Measurements from ENCODE around the gene ZEB1. TPM values are rescaled to one million over a fixed set of nuclear protein-coding genes. Genes with fewer than 3 reads are reported as not detected.
"Not testable (repeated sequence)": the region's sequence is repeated elsewhere in the genome, so short reads cannot be mapped to it uniquely, and the experiment has no call there.

The ZEB1 gene
- total RNA-seq, 1 experiment from 2014 or later, result 21.7 TPM

DNA sequence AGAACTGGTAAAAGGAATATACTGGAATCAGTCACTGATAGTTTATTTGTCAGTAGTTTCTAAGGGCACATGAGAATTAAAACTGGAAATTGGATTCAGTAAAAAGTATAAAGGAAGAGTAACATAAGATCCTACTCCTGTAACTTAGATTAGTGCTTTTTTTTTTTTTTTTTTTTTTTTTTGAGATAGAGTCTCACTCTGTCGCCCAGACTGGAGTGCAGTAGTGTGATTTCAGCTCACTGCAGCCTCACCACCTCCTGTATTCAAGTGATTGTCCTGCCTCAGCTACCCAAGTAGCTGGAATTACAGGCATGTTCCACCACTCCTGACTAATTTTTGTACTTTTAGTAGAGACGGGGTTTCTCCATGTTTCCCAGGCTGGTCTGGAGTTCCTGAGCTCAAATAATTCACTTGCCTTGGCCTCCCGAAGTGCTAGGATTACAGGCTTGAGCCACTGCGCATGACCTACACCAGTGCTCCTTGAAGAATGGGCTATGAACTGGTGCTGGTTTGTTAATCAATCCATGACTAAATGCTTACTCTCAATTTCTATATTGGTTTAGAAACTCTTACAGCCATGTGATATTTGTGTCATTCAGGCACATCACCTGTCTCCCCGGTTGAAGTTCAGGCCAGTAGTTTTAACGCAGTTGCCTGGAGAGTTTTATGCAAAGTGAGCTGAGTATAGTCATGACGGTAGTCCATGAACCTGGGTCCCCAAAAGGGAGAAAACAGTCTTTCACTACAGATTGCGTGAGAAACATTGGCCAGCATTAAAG, 65.0 kb downstream of the ZEB1 start:
- Histone ChIP-seq H3K36me3 (peaks cover 29% of the 10 kb centered on the region), H3K27me3 (no peaks in the 10 kb centered on the region), H3K4me3 (no peak overlapping the region), H3K9me3 (0 out of 2 replicates have a peak, but pooled peaks cover 2% of the 10 kb centered on the region)
- no peak for DNase-seq

DNA sequence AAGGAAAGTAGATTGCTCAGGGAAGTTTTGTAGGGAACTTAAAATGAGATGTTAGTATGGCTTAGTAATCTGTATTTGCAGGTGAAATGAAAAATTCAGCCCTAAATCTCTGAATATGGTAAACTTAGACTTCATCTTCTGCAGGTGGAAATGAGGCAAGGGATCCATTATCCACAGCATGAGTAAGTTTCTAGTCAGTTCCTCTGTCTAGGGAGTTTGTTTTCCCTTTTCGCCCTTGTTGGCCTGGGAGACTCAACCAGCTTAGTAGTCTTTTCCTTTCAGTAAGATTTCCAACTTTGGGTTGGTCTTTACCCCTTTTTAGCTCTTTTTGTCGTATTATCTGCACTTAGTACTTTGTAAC, 65.6 kb downstream of the ZEB1 start:
- Histone ChIP-seq H3K27me3 (no peaks in the 10 kb centered on the region), H3K9me3 (0 out of 2 replicates have a peak, but pooled peaks cover 2% of the 10 kb centered on the region), H3K36me3 (peaks cover 32% of the 10 kb centered on the region), H3K4me3 (no peak overlapping the region)
- DNase-seq, result no peak

DNA sequence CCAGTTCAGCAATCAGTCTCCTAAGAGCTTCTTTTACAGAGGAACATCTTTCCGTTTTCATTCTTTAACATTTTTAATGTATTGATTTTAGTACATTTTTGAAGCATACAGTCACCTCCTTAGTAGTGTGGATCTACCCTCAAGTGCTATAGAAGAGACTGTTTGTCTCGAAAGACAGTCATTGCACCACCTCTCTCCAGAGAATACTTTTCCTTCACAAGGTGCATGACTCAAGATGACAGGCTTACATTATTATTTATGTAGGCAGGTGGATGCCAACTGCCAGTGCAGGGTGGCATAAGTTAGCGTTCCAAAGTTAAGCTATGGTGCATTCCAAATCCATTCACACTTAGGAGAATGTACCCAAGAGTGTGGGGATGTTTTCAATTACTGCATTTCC, 71.8 kb downstream of the ZEB1 start:
- H3K4me3 ChIP-seq, result no peak overlapping the region
- no peaks in the 10 kb centered on the region for H3K9me3 ChIP-seq
- peaks cover 43% of the 10 kb centered on the region for H3K36me3 ChIP-seq
- H3K27me3 ChIP-seq, result no peaks in the 10 kb centered on the region
- no peak for DNase-seq

DNA sequence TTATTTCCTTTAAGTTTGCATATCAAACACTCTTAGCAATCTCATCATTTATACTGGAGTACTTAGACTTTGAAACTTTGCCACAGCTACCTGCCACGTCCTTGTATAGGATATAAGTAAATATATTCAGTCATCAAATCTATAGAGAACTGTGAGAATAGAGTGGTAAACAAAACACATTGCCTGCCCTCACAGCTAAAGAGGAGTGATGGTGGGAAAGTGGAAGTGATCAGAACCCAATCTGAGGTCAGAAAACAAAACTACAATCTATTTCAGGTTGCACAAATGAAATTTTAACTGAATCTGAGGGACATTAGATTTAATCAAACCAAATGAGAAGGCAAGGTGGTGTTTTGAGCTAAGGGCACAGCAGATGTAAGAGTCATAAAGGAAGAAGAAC, 74.8 kb downstream of the ZEB1 start:
- Histone ChIP-seq H3K27me3 (no peaks in the 10 kb centered on the region), H3K9me3 (no peaks in the 10 kb centered on the region), H3K4me3 (no peak overlapping the region), H3K36me3 (peaks cover 27% of the 10 kb centered on the region)
- no peak for DNase-seq

DNA sequence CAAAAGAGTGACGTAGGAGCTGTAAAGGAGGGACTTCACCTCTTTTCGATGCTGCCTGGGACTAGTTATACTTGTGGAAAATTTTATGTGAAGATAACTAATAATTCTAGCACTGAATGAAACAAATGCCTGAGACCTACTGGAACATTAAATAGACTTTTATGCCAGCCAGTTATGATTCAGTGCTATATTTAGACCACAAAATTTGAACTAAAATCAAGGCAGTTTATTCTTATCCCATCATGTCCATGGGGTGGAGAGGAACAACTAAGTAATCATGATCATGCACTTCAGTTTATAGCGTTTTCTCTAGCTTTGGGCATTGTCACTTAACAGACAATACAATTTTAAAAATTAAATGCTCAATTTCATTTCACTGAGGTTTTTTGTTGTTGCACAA, 76.7 kb downstream of the ZEB1 start:
- Histone ChIP-seq H3K9me3 (no peaks in the 10 kb centered on the region), H3K4me3 (no peak overlapping the region), H3K27me3 (no peaks in the 10 kb centered on the region), H3K36me3 (peaks cover 12% of the 10 kb centered on the region)
- no peak for DNase-seq

DNA sequence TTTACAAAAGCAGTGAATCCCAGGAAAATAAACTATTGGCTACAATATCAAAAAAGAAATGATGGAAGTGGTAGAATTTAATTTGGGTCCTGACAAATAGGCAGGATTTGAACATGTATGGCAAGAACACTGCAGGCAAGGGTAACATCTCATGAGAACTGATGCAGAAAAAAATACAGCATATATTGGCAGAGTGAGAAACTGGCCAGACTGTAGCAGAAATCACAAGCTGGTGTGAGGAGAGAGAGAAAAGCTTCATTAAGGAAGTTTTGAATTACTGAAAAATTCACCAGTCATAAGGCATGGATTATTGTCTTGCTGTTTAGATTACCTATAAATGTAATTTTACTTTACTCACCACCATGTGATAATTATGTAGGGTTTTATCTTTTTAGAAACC, 77.4 kb downstream of the ZEB1 start:
- Histone ChIP-seq H3K27me3 (no peaks in the 10 kb centered on the region), H3K4me3 (no peak overlapping the region), H3K9me3 (no peaks in the 10 kb centered on the region), H3K36me3 (peaks cover 8% of the 10 kb centered on the region)
- DNase-seq, result no peak

DNA sequence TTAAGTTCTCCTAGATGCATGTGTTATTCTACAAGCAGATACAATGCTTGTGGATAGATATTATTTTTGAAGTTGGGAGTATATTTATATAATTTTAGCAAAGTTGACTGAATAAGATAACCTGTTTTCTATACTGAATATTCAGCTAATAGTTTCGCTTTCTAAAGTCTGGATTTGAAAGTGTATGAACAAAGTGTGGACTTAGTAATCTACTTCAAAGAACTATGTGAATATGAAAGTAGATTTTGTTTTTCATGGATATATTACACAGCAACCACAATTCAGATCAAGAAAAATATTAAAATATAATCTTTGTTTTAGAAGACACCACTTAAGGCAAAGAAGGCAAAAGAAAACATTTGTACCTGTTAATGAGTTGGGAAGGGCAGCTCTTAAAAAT, 78.8 kb downstream of the ZEB1 start:
- DNase-seq, result no peak
- H3K27me3 ChIP-seq, result no peaks in the 10 kb centered on the region

DNA sequence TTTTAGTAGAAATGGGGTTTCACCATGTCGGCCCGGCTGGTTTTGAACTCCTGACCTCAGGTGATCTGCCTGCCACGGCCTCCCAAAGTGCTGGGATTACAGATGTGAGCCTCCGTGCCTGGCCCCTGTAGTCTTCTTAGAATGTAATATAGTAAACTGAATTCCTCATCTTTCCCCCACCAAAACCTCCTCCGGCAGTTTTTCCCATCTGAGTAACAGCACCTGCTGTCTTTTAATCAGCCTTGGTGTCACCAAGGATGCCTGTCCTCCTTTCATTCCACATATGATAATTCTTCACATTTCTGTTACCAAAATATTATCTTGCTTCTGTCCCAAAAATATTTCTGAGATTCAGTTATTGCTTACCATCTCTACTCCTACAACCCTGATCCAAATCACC, 80.2 kb downstream of the ZEB1 start:
- no peak for DNase-seq
- H3K27me3 ChIP-seq, result no peaks in the 10 kb centered on the region
- H3K36me3 ChIP-seq, result peaks cover 7% of the 10 kb centered on the region
- H3K4me3 ChIP-seq, result no peak overlapping the region
- H3K9me3 ChIP-seq, result no peaks in the 10 kb centered on the region; the same call in 1 of the 2 replicates

More for the DNA sequence above, 78.8 kb downstream of the ZEB1 start:
- Histone ChIP-seq H3K36me3 (peaks cover 6% of the 10 kb centered on the region), H3K9me3 (no peaks in the 10 kb centered on the region), H3K4me3 (no peak overlapping the region)

DNA sequence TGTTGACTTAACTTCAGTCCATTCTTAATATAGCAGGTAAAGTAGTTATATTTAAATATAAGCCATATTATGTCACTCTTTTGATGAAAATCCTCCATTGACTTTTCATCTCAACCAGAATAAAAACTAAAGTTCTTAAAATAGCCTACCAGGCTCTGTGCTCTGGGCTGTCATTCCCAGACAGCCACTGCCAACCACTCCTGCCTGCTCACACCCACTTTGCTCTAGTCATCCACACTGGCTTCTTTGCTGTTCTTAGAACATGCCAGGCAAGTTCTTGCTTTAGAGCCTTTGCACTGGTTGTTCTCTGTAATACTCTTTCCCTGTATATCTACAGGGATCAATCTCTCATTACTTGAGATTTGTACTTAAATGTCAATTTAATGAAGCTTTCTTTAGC, 80.6 kb downstream of the ZEB1 start:
- H3K36me3 ChIP-seq, result peaks cover 9% of the 10 kb centered on the region
- DNase-seq, result no peak
- no peaks in the 10 kb centered on the region for H3K27me3 ChIP-seq
- no peak overlapping the region for H3K4me3 ChIP-seq
- no peaks in the 10 kb centered on the region; the same call in 1 of the 2 replicates for H3K9me3 ChIP-seq

DNA sequence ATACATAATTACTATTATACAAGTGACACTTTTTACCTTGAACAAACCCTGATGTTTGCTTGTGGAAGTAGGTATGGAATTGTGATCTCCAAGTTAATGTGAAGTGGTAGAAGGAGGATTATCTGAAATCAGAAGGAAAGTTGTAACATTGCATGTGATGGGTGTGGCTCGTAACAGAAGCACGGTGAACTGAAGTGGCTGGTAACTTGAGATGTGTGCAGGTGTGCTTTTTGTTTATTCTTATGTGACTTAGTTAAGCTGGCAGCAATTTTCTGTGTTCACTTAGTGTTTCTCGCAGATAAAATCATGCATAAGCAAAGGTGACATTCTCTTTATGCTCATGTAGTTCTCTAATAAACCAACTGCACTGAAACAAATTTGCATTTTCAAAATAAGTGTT, 82.3 kb downstream of the ZEB1 start:
- H3K36me3 ChIP-seq, result peaks cover 5% of the 10 kb centered on the region
- H3K27me3 ChIP-seq, result no peaks in the 10 kb centered on the region
- peaks cover 4% of the 10 kb centered on the region; the same call in 1 of the 2 replicates for H3K9me3 ChIP-seq
- DNase-seq, result no peak
- no peak overlapping the region for H3K4me3 ChIP-seq

DNA sequence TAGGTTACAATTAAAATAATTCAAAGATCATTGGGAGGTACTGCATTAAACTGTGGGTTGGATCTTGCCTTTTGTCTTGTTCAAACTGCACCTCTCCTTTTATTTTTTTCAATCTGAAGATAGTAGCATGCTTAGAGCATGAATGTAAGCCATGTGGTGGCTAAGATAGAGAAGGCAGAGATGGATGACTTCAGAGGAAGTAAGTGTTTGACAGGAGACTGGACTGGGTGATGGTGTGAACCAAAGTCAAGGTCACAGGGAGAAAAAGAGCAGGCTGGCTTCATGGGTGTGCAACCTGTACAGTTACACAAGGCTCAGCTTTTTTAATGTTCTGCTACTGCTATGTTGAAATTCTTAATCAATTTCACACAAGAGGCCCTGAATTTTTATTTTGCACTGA, 85.6 kb downstream of the ZEB1 start:
- peaks cover 15% of the 10 kb centered on the region for H3K36me3 ChIP-seq
- no peak for DNase-seq
- H3K9me3 ChIP-seq, result peaks cover 11% of the 10 kb centered on the region
- H3K4me3 ChIP-seq, result no peak overlapping the region
- no peaks in the 10 kb centered on the region for H3K27me3 ChIP-seq

DNA sequence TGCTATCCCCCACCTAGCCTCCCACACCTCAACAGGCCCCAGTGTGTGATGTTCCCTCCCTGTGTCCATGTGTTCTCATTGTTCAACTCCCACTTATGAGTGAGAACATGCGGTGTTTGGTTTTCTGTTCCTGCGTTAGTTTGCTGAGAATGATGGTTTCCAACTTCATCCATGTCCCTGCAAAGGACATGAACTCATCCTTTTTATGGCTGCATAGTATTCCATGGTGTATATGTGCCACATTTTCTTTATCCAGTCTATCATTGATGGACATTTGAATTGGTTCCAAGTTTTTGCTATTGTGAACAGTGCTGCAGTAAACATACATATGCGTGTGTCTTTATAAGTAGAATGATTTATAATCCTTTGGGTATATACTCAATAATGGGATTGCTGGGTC, 86.8 kb downstream of the ZEB1 start:
- not testable (repeated sequence) for DNase-seq, H3K4me3 ChIP-seq, H3K27me3 ChIP-seq
- peaks cover 11% of the 10 kb centered on the region for H3K9me3 ChIP-seq
- H3K36me3 ChIP-seq, result peaks cover 20% of the 10 kb centered on the region

DNA sequence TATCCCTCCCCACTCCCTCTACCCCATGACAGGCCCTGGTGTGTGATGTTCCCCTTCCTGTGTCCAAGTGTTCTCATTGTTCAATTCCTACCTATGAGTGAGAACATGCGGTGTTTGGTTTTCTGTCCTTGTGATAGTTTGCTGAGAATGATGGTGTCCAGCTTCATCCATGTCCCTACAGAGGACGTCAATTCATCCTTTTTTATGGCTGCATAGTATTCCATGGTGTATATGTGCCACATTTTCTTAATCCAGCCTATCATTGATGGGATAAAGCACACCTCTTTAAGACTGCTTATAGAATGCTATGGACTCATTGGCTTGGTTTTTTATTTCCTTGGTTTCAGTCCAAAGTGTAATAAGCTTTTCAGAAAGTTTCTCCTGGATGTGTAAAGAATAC, 93.4 kb downstream of the ZEB1 start:
- peaks cover 21% of the 10 kb centered on the region for H3K36me3 ChIP-seq
- not testable (repeated sequence) for DNase-seq, H3K27me3 ChIP-seq, H3K4me3 ChIP-seq, H3K9me3 ChIP-seq

DNA sequence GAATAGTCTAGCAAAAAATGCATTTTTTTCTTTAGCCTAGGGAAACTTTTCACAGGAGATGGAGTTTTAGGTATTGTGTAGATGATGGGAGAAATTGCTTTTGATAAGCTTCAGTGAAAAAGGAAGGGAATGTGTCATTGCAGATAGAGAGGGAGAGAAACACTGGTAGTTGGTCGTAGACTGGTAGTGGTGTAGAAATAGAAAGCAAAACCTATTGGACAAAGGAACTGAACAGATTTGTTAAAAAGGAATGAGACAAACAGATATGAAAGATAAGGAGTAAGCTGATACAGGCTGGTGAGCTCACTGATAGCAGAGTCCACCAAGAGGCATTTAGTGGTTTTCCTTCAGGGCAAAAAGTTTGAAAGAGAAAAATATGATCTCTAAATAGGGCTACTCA, 94.3 kb downstream of the ZEB1 start:
- Histone ChIP-seq H3K27me3 (no peaks in the 10 kb centered on the region), H3K4me3 (no peak overlapping the region), H3K36me3 (peaks cover 20% of the 10 kb centered on the region), H3K9me3 (peaks cover 5% of the 10 kb centered on the region)
- DNase-seq, result no peak

DNA sequence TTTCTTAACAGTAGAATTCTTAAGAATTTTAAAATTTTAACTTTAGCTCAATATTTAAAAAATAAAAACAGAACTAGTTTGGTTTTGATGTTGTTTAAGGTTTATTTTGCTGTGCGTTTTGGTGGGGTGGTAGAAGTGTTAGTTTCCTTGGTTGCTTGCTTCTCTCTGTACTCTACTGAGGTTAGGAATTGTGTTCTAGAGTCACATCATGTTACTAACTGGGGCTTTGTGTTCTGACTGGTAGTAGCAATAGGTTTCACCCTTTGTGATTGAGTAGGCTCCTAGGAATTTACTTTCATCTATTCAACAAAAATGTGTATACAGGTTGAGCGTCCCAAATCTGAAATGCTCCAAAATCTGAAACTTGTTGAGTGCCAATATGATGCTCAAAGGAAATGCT, 99.5 kb downstream of the ZEB1 start:
- no peak for DNase-seq
- Histone ChIP-seq H3K27me3 (no peaks in the 10 kb centered on the region), H3K36me3 (peaks cover 6% of the 10 kb centered on the region), H3K4me3 (no peak overlapping the region), H3K9me3 (0 out of 2 replicates have a peak, but pooled peaks cover 2% of the 10 kb centered on the region)

DNA sequence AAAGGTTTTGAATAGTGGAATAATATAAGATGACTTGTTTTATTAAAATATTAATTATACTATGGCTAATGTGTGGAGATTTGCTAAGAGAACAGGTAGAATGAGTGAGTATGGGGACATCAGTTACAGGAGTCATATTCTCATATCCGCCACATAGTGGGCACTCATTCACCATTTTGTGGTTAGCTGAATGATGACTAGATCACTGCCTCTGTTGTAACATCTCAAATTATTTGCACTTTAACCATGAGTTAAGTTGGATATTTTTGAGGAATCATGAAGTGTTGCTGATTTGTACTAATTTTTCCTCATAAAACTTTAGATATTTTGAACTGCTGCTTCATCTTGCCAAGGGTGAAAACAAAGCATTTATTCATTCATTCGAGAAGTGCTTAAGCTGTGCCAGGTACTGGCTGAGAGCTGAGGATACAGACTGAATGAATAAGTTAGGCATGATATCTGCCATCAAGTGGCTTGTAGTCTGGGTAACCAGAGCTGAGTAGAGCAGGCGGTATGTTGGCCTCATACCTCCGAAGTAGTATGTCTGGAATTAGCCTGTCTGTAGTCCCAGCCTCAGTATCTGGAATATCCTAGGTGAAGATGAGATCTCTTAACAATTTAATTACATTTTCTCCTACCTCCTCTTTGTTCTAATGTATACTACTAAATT, 100.5 kb downstream of the ZEB1 start:
- H3K4me3 ChIP-seq, result no peak overlapping the region
- no peaks in the 10 kb centered on the region for H3K27me3 ChIP-seq
- H3K36me3 ChIP-seq, result peaks cover 11% of the 10 kb centered on the region
- H3K9me3 ChIP-seq, result 0 out of 2 replicates have a peak, but pooled peaks cover 2% of the 10 kb centered on the region
- DNase-seq, result no peak

DNA sequence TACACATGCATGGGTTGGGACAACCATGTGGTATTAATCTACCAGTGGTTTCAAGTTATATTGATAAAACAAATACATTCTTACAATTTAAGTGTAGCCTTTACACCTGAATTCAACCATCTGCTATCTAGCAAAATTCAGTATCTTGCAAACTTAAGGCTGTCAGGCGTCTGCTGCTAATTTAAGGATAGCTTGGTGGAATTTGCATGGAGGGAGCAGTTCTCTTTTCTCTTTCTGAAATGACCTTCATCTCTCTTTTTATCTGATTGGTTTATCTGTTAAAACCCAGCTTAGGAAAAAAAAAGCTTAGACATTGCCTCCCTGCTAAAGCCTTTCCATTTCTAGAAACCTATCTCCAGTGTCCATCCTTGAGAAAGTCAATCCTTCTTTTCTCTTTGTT, 102.3 kb downstream of the ZEB1 start:
- Histone ChIP-seq H3K36me3 (peaks cover 10% of the 10 kb centered on the region), H3K9me3 (0 out of 2 replicates have a peak, but pooled peaks cover 2% of the 10 kb centered on the region), H3K27me3 (no peaks in the 10 kb centered on the region), H3K4me3 (no peak overlapping the region)
- DNase-seq, result no peak

DNA sequence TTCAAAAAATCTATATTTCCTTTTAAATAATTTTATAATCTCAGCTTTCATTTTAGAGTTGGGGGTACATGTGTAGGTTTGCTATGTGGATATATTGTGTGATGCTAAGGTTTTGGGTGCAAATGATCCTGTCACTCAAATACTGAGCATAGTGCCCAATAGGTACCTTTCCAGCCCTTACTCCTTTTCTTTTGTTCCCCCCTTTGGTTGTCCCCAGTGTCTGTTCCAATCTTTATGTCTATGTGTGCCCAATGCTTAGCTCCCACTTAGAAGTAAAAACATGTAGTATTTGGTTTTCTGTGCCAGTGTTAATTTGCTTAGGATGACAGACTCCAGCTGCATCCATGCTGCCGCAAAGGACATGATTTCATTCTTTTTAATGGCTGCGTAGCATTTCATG, 103.6 kb downstream of the ZEB1 start:
- Histone ChIP-seq H3K27me3 (no peaks in the 10 kb centered on the region), H3K9me3 (peaks cover 8% of the 10 kb centered on the region; the same call in 1 of the 2 replicates), H3K4me3 (no peak overlapping the region), H3K36me3 (peaks cover 10% of the 10 kb centered on the region)
- DNase-seq, result no peak

Measured in MG63 (cell line).